Calu3 (cell line): ENCODE data around the gene IL33. TPM values are rescaled to one million over a fixed set of nuclear protein-coding genes. Genes with fewer than 3 reads are reported as not detected.

Experiments used
- BruUV-seq: library from RNA; stranded (reverse); fragments of 400-500 nt; replicated peaks from 2 replicates; lab custom pipeline; 2021; lab: Mats Ljungman, UMichigan
- CTCF ChIA-PET: fragments of 300-600 bp; sonication (Branson Sonifier 250); formaldehyde crosslinking; loops from one replicate; lab custom pipeline; 2022; ENCODE audit warnings: antibody characterized with exemption; lab: Charles Lee
- DNase-seq: peaks from one replicate; pipeline ENCODE4 v3.0.0; 2022
- H3K27ac Mint-ChIP-seq: one replicate; pipeline ENCODE4 v1.8.0; 2022; ENCODE audit warnings: mixed read lengths; ENCODE audit not compliant: unreplicated experiment
- H3K27me3 Mint-ChIP-seq: one replicate; pipeline ENCODE4 v1.8.0; 2022; ENCODE audit warnings: mixed read lengths; ENCODE audit not compliant: unreplicated experiment
- H3K36me3 Mint-ChIP-seq: one replicate; pipeline ENCODE4 v1.8.0; 2022; ENCODE audit warnings: mild to moderate bottlenecking, moderate library complexity, mixed read lengths; ENCODE audit not compliant: insufficient read depth, unreplicated experiment
- H3K4me1 Mint-ChIP-seq: one replicate; pipeline ENCODE4 v1.8.0; 2022; ENCODE audit warnings: mild to moderate bottlenecking, low read depth, mixed read lengths; ENCODE audit not compliant: unreplicated experiment
- H3K4me3 Mint-ChIP-seq: one replicate; pipeline ENCODE4 v1.8.0; 2022; ENCODE audit warnings: mild to moderate bottlenecking, low read depth, moderate library complexity, mixed read lengths; ENCODE audit not compliant: unreplicated experiment
- H3K9me3 Mint-ChIP-seq: one replicate; pipeline ENCODE4 v1.8.0; 2022; ENCODE audit warnings: low read depth, mixed read lengths; ENCODE audit not compliant: unreplicated experiment
- CTCF ChIP-seq: fragments of 200-600 bp; IDR thresholded peaks from one replicate; pipeline ENCODE4 v1.8.0; 2022; ENCODE audit warnings: antibody characterized with exemption; ENCODE audit not compliant: unreplicated experiment
- intact Hi-C: fragments of 100-400 bp; cut with micrococcal nuclease; formaldehyde crosslinking; loops from one replicate; pipeline ENCODE4 v1.10.0; 2022; ENCODE audit not compliant: unreplicated experiment
- total RNA-seq: library from RNA; stranded (reverse); gene quantifications from 2 replicates; pipeline ENCODE4 v1.2.3, GENCODE V29; 2022

Gene IL33
- total RNA-seq, 1 experiment from 2014 or later, result 0.64 TPM

- no peak for DNase-seq
- Mint-ChIP-seq H3K4me3 (no peak overlapping the region), H3K36me3 (peaks cover 6% of the 10 kb centered on the region), H3K27ac (no peak overlapping the region), H3K9me3 (no peaks in the 10 kb centered on the region), H3K27me3 (no peaks in the 10 kb centered on the region), H3K4me1 (peaks cover 20% of the 10 kb centered on the region)
- TF ChIP-seq CTCF, result no peak
- CTCF ChIA-PET, result no interaction called here
- intact Hi-C loops, result no loop called here
- no TSS peak for BruUV-seq
These were observed 1.3 kb downstream of the IL33 start for GRCh38 chr9:6216951-6217350.

- H3K27me3 Mint-ChIP-seq, result no peaks in the 10 kb centered on the region
- no peak for DNase-seq
- peak overlapping the region; percentile 77 for H3K27ac Mint-ChIP-seq
- CTCF ChIA-PET, result interaction anchor here (0.8 kb wide), 1 partner anchor 88 kb away, joined by 4 read pairs; no protein-coding TSS in a partner anchor
- no peak for TF ChIP-seq CTCF
- H3K4me3 Mint-ChIP-seq, result peak overlapping the region; percentile 3
- intact Hi-C loops, result no loop called here
- H3K36me3 Mint-ChIP-seq, result peaks cover under 1% of the 10 kb centered on the region
- peaks cover 20% of the 10 kb centered on the region for H3K4me1 Mint-ChIP-seq
- BruUV-seq, result no TSS peak
- no peaks in the 10 kb centered on the region for H3K9me3 Mint-ChIP-seq
These were observed 2.5 kb downstream of the IL33 start for GRCh38 chr9:6218099-6218502.

GRCh38 chr9:6219040-6219439, 3.4 kb downstream of the IL33 start:
- TF ChIP-seq CTCF, result no peak
- CTCF ChIA-PET, result no interaction called here
- Mint-ChIP-seq H3K4me1 (peaks cover 20% of the 10 kb centered on the region), H3K27ac (no peak overlapping the region), H3K4me3 (no peak overlapping the region), H3K27me3 (no peaks in the 10 kb centered on the region), H3K9me3 (no peaks in the 10 kb centered on the region), H3K36me3 (no peaks in the 10 kb centered on the region)
- intact Hi-C loops, result no loop called here
- no peak for DNase-seq
- no TSS peak for BruUV-seq

GRCh38 chr9:6219981-6220380, 4.4 kb downstream of the IL33 start:
- H3K4me1 Mint-ChIP-seq, result peaks cover 20% of the 10 kb centered on the region
- no peaks in the 10 kb centered on the region for H3K27me3 Mint-ChIP-seq
- intact Hi-C loops, result loop anchor here (10.0 kb wide), 1 partner anchor 85 kb away; no protein-coding TSS in a partner anchor
- CTCF ChIA-PET, result no interaction called here
- no peak for TF ChIP-seq CTCF
- H3K36me3 Mint-ChIP-seq, result no peaks in the 10 kb centered on the region
- no peak overlapping the region for H3K4me3 Mint-ChIP-seq
- BruUV-seq, result no TSS peak
- H3K27ac Mint-ChIP-seq, result no peak overlapping the region
- DNase-seq, result no peak
- H3K9me3 Mint-ChIP-seq, result no peaks in the 10 kb centered on the region
